ENCODE measurements around the gene ARHGAP27.

DNA sequence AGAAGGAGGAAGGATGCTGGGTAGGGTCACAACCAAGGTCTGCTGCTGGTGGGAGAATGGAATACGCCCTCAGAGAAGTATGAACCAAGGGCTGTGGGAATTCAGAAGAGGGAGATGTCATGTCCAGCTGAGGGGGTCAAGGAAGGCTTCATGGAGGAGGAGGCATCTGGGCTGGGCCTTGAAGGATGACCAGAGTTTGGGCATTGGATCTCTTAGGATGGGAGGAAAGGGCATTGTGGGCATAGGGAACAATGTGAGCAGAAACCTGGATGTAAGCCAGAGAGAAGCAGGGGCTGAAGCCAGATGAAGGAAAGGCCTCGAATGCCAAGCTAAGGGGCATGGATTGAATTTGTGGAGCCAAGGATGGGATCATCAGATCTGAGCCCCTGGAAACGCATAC, 66.6 kb downstream of the ARHGAP27 start:
- TF ChIP-seq EZH2phosphoT487 (IDR thresholded peaks at IDR 0.05; ENCODE audit: borderline replicate concordance, low read depth, low read length) (no peak), CTCF (conservative IDR thresholded peaks at IDR 0.05; ENCODE audit: low read length) (no peak)

Data from OCI-LY7 (cell line).